Stimulated activated CD4-positive, alpha-beta T cell treated with anti-CD3 and anti-CD28 coated beads, Interleukin-4, amount 100 ng/mL, for 24 hours (primary cell): ENCODE measurements around the gene SPRR2D.

Experiments used
- DNase-seq: peaks from one replicate; pipeline ENCODE4 v3.0.0-alpha.2; 2020

Gene SPRR2D

DNA sequence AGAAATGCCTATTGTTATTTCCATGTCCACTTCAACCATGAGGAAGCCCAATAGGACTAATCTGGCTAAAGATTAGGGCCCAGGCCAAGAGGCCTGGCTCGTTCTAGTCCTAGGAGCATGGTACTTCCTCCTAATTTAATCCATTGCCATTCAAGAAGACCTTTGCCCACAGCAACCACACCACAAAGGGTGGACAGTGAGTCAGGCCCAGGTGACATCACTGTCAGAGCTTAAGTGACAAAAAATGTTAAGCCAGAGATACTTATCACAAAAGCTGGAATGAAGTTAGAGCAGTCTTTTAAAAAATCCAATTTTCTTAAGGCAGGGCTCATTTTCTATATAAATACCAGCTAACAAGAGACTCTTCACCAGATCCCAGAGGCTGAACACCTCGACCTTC is 39.5 kb downstream of the SPRR2D start, which contains the start of gene SPRR3:
Gene SPRR3, plus strand, starts transcription at position 368 of the 400 bp plus-strand sequence. CDS start 1,272 bp downstream, outside the sequence.
- no peak for DNase-seq

GRCh38 chr1:153000294-153000693 is 40.6 kb downstream of the SPRR2D start:
- no peak for DNase-seq

DNA sequence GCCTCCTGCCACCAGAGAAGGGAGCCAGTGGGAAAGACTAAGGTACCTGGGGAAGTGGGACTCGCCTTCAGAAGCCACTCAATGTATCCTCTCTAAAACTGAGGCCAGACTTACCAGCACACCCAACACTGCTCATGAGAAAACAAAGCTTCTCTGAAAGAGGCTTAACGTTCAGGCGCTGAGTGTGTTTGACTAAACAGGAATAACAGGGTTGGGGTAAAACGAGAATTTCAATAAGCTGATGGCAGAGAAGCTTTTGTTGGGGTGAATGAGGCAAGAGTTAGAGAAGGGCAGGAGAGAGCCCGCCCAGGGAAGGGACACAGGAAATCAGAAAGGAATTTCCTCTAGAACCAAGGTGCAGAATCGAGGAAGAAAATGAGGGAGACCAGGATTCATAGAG is 41.1 kb downstream of the SPRR2D start:
- DNase-seq, result no peak

GRCh38 chr1:152998476-152998875 is 42.4 kb downstream of the SPRR2D start:
- no peak for DNase-seq

GRCh38 chr1:152997901-152998300 is 43.0 kb downstream of the SPRR2D start:
- no peak for DNase-seq

- DNase-seq, result no peak
Measured at GRCh38 chr1:152996633-152997400, 44.1 kb downstream of the SPRR2D start.

GRCh38 chr1:152995842-152996241 is 45.1 kb downstream of the SPRR2D start:
- no peak for DNase-seq

DNA sequence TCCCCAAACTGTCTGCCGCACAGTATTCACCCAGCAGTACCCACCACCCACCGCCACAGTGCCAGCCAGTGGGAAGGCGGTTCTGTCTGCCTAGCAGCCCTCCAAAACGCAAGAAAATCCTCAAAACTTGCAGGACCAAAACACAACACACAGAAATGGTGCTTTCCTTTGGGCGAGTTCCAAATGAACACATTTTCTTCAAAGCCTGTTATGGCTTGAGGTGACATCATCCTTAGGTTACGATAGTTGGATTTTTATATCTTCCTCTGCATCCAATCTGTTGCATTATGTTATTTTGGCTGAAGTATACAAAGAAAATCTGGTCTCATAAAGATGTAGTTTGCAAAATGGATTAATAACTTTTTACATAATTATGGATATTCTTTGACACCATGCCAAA is 47.7 kb downstream of the SPRR2D start:
- no peak for DNase-seq
